K562 (cell line): ENCODE measurements around the gene GPR3. TPM values are rescaled to one million over a fixed set of nuclear protein-coding genes. Genes with fewer than 3 reads are reported as not detected.

Experiments used
- ARID2 ChIP-seq: fragments of 450-650 bp; IDR thresholded peaks from 2 replicates; pipeline ENCODE4 v1.6.1; 2017; ENCODE audit warnings: antibody characterized with exemption, mild to moderate bottlenecking
- ASH1L ChIP-seq: fragments of 450-650 bp; IDR thresholded peaks from 2 replicates; pipeline ENCODE4 v1.6.1; 2018; ENCODE audit warnings: borderline replicate concordance, mild to moderate bottlenecking, low read depth; ENCODE audit not compliant: partially characterized antibody
- BCL6 ChIP-seq: fragments of 250-450 bp; sonication (Bioruptor Pico); IDR thresholded peaks from 2 replicates; pipeline ENCODE4 v1.4.0; 2020
- CREB1 ChIP-seq, 2 experiments: sonication (generic) in 1 of 2; formaldehyde crosslinking in 1 of 2; IDR thresholded peaks; 2 replicates each; pipeline versions ENCODE4 v1.6.1 to v1.8.0; 2012 to 2022; ENCODE audit warnings: inconsistent platforms in 1 of 2, mild to moderate bottlenecking in 1 of 2, missing genetic modification reagents in 1 of 2, moderate library complexity in 1 of 2
- CSDE1 ChIP-seq, 2 experiments: fragments of 450-650 bp; IDR thresholded peaks; 2 replicates each; pipeline ENCODE4 v1.6.1; 2016; ENCODE audit warnings: mild to moderate bottlenecking in 1 of 2
- ETS2 ChIP-seq: IDR thresholded peaks from 2 replicates; pipeline ENCODE4 v1.6.1; 2016; ENCODE audit warnings: borderline replicate concordance, missing genetic modification characterization, mild to moderate bottlenecking, moderate library complexity, missing compliant biosample characterization; ENCODE audit not compliant: poor library complexity, severe bottlenecking
- GATAD2A ChIP-seq: fragments of 450-650 bp; IDR thresholded peaks from 2 replicates; pipeline ENCODE4 v1.6.1; 2017
- HIVEP1 ChIP-seq: fragments of 250-450 bp; sonication (Bioruptor Pico); IDR thresholded peaks from 2 replicates; pipeline ENCODE4 v1.4.0; 2020; ENCODE audit warnings: mild to moderate bottlenecking
- MBD2 ChIP-seq: sonication (generic); IDR thresholded peaks from 2 replicates; pipeline ENCODE4 v1.6.1; 2016; ENCODE audit warnings: low read depth, borderline replicate concordance
- MEF2A ChIP-seq: IDR thresholded peaks from 2 replicates; pipeline ENCODE4 v1.6.1; 2011; ENCODE audit warnings: low read depth, mild to moderate bottlenecking, low read length, moderate library complexity; ENCODE audit not compliant: control insufficient read depth
- MTF1 ChIP-seq: fragments of 250-450 bp; sonication (Bioruptor Pico); IDR thresholded peaks from 2 replicates; pipeline ENCODE4 v1.9.0; 2021; ENCODE audit warnings: moderate library complexity, mild to moderate bottlenecking, inconsistent platforms, borderline replicate concordance
- RFX7 ChIP-seq: fragments of 250-450 bp; sonication (Bioruptor Pico); IDR thresholded peaks from 2 replicates; pipeline ENCODE4 v1.5.1; 2021; ENCODE audit warnings: mild to moderate bottlenecking
- TCF3 ChIP-seq: sonication (generic); formaldehyde crosslinking; IDR thresholded peaks from 2 replicates; pipeline ENCODE4 v1.4.0; 2020; ENCODE audit warnings: mild to moderate bottlenecking, missing genetic modification reagents
- ZC3H11A ChIP-seq: IDR thresholded peaks from 2 replicates; pipeline ENCODE4 v1.6.1; 2012; ENCODE audit warnings: low read depth, low read length, improper control_type of control experiment
- polyA plus RNA-seq, 8 experiments: library from polyadenylated mRNA; depleted of rRNA in 4 of 8; stranded (reverse) in 5 of 8; unstranded in 3 of 8; fragments of >200 nt; fragmentation: Nextera tagmentation in 2 of 8; fragmentation: Illumina TruSeq in 1 of 8; extraction: Ambion mirVana in 2 of 8; extraction: Trizol in 1 of 8; gene quantifications; 2 replicates each; pipeline versions ENCODE4 v1.2.1 to v1.2.3, GENCODE V29; 2011 to 2014; ENCODE audit warnings: inconsistent platforms in 1 of 8, missing spikeins in 1 of 8
- total RNA-seq, 7 experiments: library from RNA; depleted of rRNA in 6 of 7; stranded (reverse); fragments of >200 nt in 6 of 7; fragmentation: Illumina TruSeq in 2 of 7; extraction: Trizol in 2 of 7; gene quantifications; 2 replicates each; pipeline versions ENCODE4 v1.2.1 to v1.2.3, GENCODE V29; 2011 to 2021; ENCODE audit warnings: low replicate concordance in 1 of 7
- TF ChIP-seq, protein P1 (sequence below): fragments of 250-450 bp; sonication (Bioruptor Pico); IDR thresholded peaks from 2 replicates; pipeline ENCODE4 v1.5.0; 2020; ENCODE audit warnings: mild to moderate bottlenecking
- TF ChIP-seq, protein P2 (sequence below), 2 experiments: fragments of 450-650 bp in 1 of 2; sonication (generic) in 1 of 2; formaldehyde crosslinking; conservative IDR thresholded peaks; 2 replicates each; pipeline versions ENCODE4 v1.4.0 to v1.8.1; 2020 to 2022; ENCODE audit warnings: mild to moderate bottlenecking in 1 of 2, missing genetic modification reagents in 1 of 2
- TF ChIP-seq, protein P3 (sequence below): fragments of 250-450 bp; sonication (Bioruptor Pico); IDR thresholded peaks from 2 replicates; pipeline ENCODE4 v1.5.0; 2021
- TF ChIP-seq, protein P4 (sequence below): fragments of 250-450 bp; sonication (Bioruptor Pico); IDR thresholded peaks from 2 replicates; pipeline ENCODE4 v1.4.0; 2020; ENCODE audit warnings: mild to moderate bottlenecking, moderate library complexity, borderline replicate concordance
- TF ChIP-seq, protein P5 (sequence below): sonication (generic); formaldehyde crosslinking; IDR thresholded peaks from 2 replicates; pipeline ENCODE4 v1.8.1; 2023; ENCODE audit warnings: mild to moderate bottlenecking, missing genetic modification reagents

Gene GPR3
- total and polyA plus RNA-seq, 9 of the 15 experiments (the other 6 are each of a cell fraction or from before 2014, with no cell fraction given) = 0.24 to 11.5 (median 3.7) TPM

DNA sequence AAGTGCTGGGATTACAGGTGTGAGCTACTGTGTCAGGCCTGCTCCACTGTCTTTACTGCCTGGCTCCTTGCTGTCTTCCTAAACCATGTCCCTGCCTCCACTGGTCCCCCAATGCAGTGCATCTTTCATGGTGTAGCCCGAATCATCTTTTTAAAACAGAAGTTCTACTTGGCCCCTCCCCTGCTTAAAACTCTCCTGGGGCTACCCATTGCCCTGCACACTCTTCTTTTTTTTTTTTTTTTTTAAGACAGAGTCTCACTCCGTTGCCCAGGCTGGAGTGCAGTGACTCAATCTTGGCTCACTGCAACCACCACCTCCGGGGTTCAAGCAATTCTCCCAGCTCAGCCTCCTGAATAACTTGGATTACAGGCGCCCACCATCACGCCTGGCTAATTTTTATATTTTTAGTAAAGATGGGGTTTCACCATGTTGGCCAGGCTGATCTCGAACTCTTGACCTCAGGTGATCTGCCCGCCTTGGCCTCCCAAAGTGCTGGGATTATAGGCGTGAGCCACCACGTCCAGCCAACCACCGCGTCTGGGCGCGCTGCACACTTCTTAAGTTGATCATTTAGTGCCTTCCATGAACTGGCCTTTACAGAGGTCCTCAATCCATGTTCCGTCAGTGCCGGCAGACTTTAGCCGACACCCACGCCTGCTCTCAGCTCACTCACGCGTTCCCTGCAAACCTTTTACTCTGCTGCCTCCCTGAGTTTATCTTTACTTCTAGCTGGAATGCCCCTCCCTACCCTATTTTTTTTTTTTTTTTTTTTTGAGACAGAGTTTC is 20.2 kb upstream of the GPR3 start (continued):
- TF ChIP-seq, protein P1, sequence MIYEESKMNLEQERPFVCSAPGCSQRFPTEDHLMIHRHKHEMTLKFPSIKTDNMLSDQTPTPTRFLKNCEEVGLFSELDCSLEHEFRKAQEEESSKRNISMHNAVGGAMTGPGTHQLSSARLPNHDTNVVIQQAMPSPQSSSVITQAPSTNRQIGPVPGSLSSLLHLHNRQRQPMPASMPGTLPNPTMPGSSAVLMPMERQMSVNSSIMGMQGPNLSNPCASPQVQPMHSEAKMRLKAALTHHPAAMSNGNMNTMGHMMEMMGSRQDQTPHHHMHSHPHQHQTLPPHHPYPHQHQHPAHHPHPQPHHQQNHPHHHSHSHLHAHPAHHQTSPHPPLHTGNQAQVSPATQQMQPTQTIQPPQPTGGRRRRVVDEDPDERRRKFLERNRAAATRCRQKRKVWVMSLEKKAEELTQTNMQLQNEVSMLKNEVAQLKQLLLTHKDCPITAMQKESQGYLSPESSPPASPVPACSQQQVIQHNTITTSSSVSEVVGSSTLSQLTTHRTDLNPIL (CRISPR knock-in tag) = no peak
- TF ChIP-seq MEF2A = no peak
- no peak for TF ChIP-seq GATAD2A
- no peak for TF ChIP-seq MBD2
- TF ChIP-seq, protein P2, sequence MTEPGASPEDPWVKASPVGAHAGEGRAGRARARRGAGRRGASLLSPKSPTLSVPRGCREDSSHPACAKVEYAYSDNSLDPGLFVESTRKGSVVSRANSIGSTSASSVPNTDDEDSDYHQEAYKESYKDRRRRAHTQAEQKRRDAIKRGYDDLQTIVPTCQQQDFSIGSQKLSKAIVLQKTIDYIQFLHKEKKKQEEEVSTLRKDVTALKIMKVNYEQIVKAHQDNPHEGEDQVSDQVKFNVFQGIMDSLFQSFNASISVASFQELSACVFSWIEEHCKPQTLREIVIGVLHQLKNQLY (CRISPR knock-in tag; conservative IDR thresholded peaks at IDR 0.05) = no peak
- peak; percentile 32; the same call in 1 of the 2 replicates for TF ChIP-seq ARID2
- no peak for TF ChIP-seq TCF3 (CRISPR knock-in tag)
- TF ChIP-seq RFX7 (CRISPR knock-in tag) = no peak
- no peak for TF ChIP-seq ASH1L
- TF ChIP-seq CREB1 (IDR thresholded peaks at IDR 0.05) = no peak
- TF ChIP-seq CREB1 (CRISPR knock-in tag; IDR thresholded peaks at IDR 0.05) = no peak
- TF ChIP-seq, protein P3, sequence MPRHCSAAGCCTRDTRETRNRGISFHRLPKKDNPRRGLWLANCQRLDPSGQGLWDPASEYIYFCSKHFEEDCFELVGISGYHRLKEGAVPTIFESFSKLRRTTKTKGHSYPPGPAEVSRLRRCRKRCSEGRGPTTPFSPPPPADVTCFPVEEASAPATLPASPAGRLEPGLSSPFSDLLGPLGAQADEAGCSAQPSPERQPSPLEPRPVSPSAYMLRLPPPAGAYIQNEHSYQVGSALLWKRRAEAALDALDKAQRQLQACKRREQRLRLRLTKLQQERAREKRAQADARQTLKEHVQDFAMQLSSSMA = no peak
- TF ChIP-seq, protein P4, sequence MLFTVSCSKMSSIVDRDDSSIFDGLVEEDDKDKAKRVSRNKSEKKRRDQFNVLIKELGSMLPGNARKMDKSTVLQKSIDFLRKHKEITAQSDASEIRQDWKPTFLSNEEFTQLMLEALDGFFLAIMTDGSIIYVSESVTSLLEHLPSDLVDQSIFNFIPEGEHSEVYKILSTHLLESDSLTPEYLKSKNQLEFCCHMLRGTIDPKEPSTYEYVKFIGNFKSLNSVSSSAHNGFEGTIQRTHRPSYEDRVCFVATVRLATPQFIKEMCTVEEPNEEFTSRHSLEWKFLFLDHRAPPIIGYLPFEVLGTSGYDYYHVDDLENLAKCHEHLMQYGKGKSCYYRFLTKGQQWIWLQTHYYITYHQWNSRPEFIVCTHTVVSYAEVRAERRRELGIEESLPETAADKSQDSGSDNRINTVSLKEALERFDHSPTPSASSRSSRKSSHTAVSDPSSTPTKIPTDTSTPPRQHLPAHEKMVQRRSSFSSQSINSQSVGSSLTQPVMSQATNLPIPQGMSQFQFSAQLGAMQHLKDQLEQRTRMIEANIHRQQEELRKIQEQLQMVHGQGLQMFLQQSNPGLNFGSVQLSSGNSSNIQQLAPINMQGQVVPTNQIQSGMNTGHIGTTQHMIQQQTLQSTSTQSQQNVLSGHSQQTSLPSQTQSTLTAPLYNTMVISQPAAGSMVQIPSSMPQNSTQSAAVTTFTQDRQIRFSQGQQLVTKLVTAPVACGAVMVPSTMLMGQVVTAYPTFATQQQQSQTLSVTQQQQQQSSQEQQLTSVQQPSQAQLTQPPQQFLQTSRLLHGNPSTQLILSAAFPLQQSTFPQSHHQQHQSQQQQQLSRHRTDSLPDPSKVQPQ = no peak
- TF ChIP-seq, protein P5, sequence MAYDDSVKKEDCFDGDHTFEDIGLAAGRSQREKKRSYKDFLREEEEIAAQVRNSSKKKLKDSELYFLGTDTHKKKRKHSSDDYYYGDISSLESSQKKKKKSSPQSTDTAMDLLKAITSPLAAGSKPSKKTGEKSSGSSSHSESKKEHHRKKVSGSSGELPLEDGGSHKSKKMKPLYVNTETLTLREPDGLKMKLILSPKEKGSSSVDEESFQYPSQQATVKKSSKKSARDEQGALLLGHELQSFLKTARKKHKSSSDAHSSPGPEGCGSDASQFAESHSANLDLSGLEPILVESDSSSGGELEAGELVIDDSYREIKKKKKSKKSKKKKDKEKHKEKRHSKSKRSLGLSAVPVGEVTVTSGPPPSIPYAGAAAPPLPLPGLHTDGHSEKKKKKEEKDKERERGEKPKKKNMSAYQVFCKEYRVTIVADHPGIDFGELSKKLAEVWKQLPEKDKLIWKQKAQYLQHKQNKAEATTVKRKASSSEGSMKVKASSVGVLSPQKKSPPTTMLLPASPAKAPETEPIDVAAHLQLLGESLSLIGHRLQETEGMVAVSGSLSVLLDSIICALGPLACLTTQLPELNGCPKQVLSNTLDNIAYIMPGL (CRISPR knock-in tag) = no peak
- TF ChIP-seq HIVEP1 (CRISPR knock-in tag) = no peak
- no peak for TF ChIP-seq BCL6 (CRISPR knock-in tag)
- TF ChIP-seq ZC3H11A = no peak
- no peak for TF ChIP-seq ETS2 (tag)
- no peak for TF ChIP-seq MTF1
- TF ChIP-seq CSDE1 (IDR thresholded peaks at IDR 0.05) = no peak
